Prostate gland (tissue), 2 donors: ENCODE data around the gene RGS17.

Source experiments
- POLR2A ChIP-seq: fragments of 450-650 bp; IDR thresholded peaks from one replicate; pipeline ENCODE4 v1.6.1; 2016; ENCODE audit warnings: antibody characterized with exemption, mild to moderate bottlenecking
- POLR2AphosphoS5 ChIP-seq: sonication (generic); formaldehyde crosslinking; IDR thresholded peaks from one replicate; pipeline ENCODE4 v1.6.1; 2017; ENCODE audit warnings: antibody characterized with exemption
- TF ChIP-seq, protein P1 (sequence below), 4 experiments: fragments of 200-600 bp in 2 of 4; fragments of 450-650 bp in 2 of 4; sonication (generic) in 2 of 4; IDR thresholded peaks; 1 replicate in 3 of 4; 2 replicates in 1 of 4; pipeline ENCODE4 v1.5.1; 2016 to 2019; ENCODE audit warnings: antibody characterized with exemption in 4 of 4, mild to moderate bottlenecking in 2 of 4, moderate library complexity in 2 of 4

DNA sequence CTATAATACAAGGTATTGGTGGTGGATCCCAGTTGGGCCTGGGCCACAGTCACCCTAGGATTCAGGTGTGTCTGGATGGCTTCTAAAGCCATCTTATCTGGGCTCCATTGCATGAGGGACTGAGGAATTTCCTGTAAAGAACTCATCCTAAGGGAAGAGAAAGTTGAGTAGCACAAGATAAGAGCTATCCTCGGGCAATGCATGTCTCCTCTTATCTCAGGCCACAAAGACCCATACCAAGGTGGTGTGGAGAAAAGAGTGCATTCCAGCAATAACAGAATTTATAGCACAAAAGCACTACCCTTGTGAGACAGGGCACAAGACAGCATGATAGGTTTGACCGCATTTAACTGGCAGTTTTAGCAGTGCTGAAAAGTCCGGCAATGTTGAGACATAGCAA is 114.2 kb downstream of the RGS17 start:
- TF ChIP-seq, protein P1, sequence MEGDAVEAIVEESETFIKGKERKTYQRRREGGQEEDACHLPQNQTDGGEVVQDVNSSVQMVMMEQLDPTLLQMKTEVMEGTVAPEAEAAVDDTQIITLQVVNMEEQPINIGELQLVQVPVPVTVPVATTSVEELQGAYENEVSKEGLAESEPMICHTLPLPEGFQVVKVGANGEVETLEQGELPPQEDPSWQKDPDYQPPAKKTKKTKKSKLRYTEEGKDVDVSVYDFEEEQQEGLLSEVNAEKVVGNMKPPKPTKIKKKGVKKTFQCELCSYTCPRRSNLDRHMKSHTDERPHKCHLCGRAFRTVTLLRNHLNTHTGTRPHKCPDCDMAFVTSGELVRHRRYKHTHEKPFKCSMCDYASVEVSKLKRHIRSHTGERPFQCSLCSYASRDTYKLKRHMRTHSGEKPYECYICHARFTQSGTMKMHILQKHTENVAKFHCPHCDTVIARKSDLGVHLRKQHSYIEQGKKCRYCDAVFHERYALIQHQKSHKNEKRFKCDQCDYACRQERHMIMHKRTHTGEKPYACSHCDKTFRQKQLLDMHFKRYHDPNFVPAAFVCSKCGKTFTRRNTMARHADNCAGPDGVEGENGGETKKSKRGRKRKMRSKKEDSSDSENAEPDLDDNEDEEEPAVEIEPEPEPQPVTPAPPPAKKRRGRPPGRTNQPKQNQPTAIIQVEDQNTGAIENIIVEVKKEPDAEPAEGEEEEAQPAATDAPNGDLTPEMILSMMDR (IDR thresholded peaks at IDR 0.05): no peak
- TF ChIP-seq POLR2A: no peak
- no peak for TF ChIP-seq POLR2AphosphoS5
